ENCODE data around the gene RMND1. TPM values are rescaled to one million over a fixed set of nuclear protein-coding genes. Genes with fewer than 3 reads are reported as not detected.

The RMND1 gene
- 25.2 and 27.0 TPM in 2 replicates for total RNA-seq (2021)
- long read RNA-seq, transcript RMND1-207 (2 exons, 915 nt), result minor isoform, 8 of 102 reads
- long read RNA-seq, transcript RMND1-203 (12 exons, 2,003 nt), result major isoform, 73 of 102 reads
- long read RNA-seq, partial matches to known transcripts, result 7 of 102 reads
- long read RNA-seq, other reads (novel, unspliced or antisense), result 9 of 102 reads

DNA sequence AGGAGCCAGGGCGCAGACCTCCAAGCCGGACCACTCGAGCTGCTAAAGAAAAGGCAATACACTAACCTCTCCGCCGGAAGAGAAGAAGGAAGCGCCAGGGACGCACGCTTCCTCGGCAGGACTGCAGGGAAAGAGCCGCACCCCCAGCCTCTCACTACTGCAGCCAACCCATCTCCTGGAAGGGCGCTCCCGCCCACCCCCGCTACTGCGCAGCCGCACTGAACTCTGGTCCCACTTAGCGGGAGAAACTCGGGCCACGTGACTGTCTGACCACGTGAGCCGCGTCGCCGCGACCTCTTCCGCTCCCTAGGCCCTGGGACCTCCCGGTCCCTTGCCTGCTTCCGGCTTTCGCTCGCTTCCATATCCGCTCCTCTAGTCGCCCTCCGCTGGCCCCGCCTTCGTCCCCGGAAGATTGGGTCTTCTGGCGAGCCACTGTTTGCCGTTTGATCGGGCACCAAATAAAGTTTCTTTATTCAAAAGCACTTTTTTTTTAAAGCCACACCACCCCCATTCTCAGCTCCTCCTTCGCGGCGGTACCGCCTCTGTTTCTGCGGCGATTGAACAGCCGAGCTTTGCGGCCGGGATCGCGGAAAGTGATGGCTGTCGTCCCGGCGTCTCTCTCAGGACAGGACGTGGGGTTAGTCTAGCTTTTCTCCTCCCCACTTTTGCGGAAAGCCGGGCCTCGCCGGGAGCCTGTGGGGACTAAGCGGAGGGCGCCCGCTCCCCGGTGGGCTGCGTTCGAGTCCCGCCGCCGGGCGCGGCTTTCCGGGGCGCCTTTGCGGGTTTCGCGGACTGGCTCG, at the start of gene RMND1:
Gene RMND1, minus strand, starts transcription at position 177 of the 800 bp plus-strand sequence. CDS start 6,315 bp downstream, outside the sequence.
- no peaks in the 10 kb centered on the region for H3K79me1 ChIP-seq (ENCODE audit: insufficient read depth, low read depth, low read length, poor library complexity, severe bottlenecking)
- H3K9ac ChIP-seq (ENCODE audit: extremely low read depth, insufficient read length, low read length), result peak within 1 kb of the TSS; percentile 97
- no peak within 1 kb of the TSS for H3K4ac ChIP-seq (ENCODE audit: low read depth, low read length)
- H3K4me1 Mint-ChIP-seq, result peaks cover 30 to 40% of the 10 kb centered on the region in 2 experiments
- no peaks in the 10 kb centered on the region for H3K9me3 ChIP-seq (ENCODE audit: control insufficient read depth, low read depth, low read length)
- peaks cover 3 to 23% (median 17%) of the 10 kb centered on the region in 3 experiments; a peak in 5 of 7 replicates for H3K36me3 Mint-ChIP-seq (ENCODE audit: insufficient read depth in 1 of 3, low read depth in 3 of 3)
- TF ChIP-seq CTCF (conservative IDR thresholded peaks at IDR 0.05), result no peak
- H3K56ac ChIP-seq (ENCODE audit: insufficient read length, low read depth, low read length), result no peak within 1 kb of the TSS
- DNase-seq, result peak; percentile 100
- H3K27ac ChIP-seq (ENCODE audit: insufficient read length, low read depth, low read length), result peak within 1 kb of the TSS; percentile 69
- H3T11ph ChIP-seq (ENCODE audit: low read length), result no peak within 1 kb of the TSS
- no peak within 1 kb of the TSS for H3K23ac ChIP-seq (ENCODE audit: insufficient read length, low read depth, low read length)
- peaks cover 11% of the 10 kb centered on the region for H3K23me2 ChIP-seq (ENCODE audit: insufficient read length, low read depth, low read length, poor library complexity, severe bottlenecking)
- H4K8ac ChIP-seq (replicated peaks; ENCODE audit: insufficient read length, low read depth, low read length), result no peak within 1 kb of the TSS
- no peak within 1 kb of the TSS for H2BK120ac ChIP-seq (ENCODE audit: low read depth, low read length, poor library complexity, severe bottlenecking)
- H3K4me2 ChIP-seq (ENCODE audit: insufficient read depth, insufficient read length, low read length), result peak within 1 kb of the TSS; percentile 85
- H4K20me1 ChIP-seq (ENCODE audit: control insufficient read depth, insufficient read depth, insufficient read length), result no peaks in the 10 kb centered on the region
- peaks cover 1% of the 10 kb centered on the region; the same call in 1 of the 2 replicates for H3K27me3 Mint-ChIP-seq (ENCODE audit: low read depth)
- peak within 1 kb of the TSS; percentile 97 to 99 (median 99) for H3K27ac Mint-ChIP-seq
- H2AFZ ChIP-seq (ENCODE audit: low read length), result no peak within 1 kb of the TSS
- no peak within 1 kb of the TSS for H2BK12ac ChIP-seq (ENCODE audit: insufficient read length, low read depth, low read length)
- no peak within 1 kb of the TSS for H4K5ac ChIP-seq (ENCODE audit: insufficient read length, low read depth, low read length)
- peak within 1 kb of the TSS; percentile 97 to 98 for H3K4me3 Mint-ChIP-seq
- H3K79me2 ChIP-seq (ENCODE audit: insufficient read depth, low read length), result peaks cover 10% of the 10 kb centered on the region; the same call in 1 of the 2 replicates
- no CpG with 5 or more reads among the region's 74 CpGs for WGBS (ENCODE audit: extremely low coverage, insufficient read length, low lambda C conversion rate)
- H3K18ac ChIP-seq (ENCODE audit: insufficient read length, low read depth, low read length), result peak within 1 kb of the TSS; percentile 78
- no peak within 1 kb of the TSS for H2AK5ac ChIP-seq (ENCODE audit: insufficient read length, low read length)
- H3K9me3 Mint-ChIP-seq, result peaks cover 1 to 4% of the 10 kb centered on the region in 2 experiments; a peak in 3 of 5 replicates
- H4K91ac ChIP-seq (ENCODE audit: insufficient read length, low read depth, low read length), result no peak within 1 kb of the TSS
- H2BK5ac ChIP-seq (ENCODE audit: insufficient read length, low read length), result no peak within 1 kb of the TSS
- no peak within 1 kb of the TSS for H2BK15ac ChIP-seq (ENCODE audit: low read depth, low read length)
- no peaks in the 10 kb centered on the region for H3K4me1 ChIP-seq (ENCODE audit: insufficient read depth, low read length)
- no peak within 1 kb of the TSS for H2BK20ac ChIP-seq (ENCODE audit: low read depth, low read length, poor library complexity, severe bottlenecking)
- H3K14ac ChIP-seq (ENCODE audit: insufficient read depth, low read length), result peak within 1 kb of the TSS; percentile 89
- H3K27me3 ChIP-seq (ENCODE audit: insufficient read depth, low read length), result no peaks in the 10 kb centered on the region

Measured in H9 (cell line).